Thymus (tissue), 11 donors: Measurements from ENCODE around the gene ANKUB1. TPM values are rescaled to one million over a fixed set of nuclear protein-coding genes. Genes with fewer than 3 reads are reported as not detected.

Source experiments
- DNase-seq, 9 donors: peaks; one replicate each; pipeline ENCODE4 v3.0.0-alpha.2; 2013; ENCODE audit warnings: low spot score in 9 of 9, low read depth in 6 of 9, missing footprints in 1 of 9
- H3K27ac ChIP-seq, 2 donors: one replicate each; pipeline ENCODE4 v1.5.1; 2013; ENCODE audit warnings: control low read depth in 1 of 2, low read depth in 1 of 2, low read length in 1 of 2, mild to moderate bottlenecking in 1 of 2, moderate library complexity in 1 of 2
- H3K27me3 ChIP-seq, 2 donors: one replicate each; pipeline ENCODE4 v1.5.1; 2013; ENCODE audit warnings: low read length in 1 of 2; ENCODE audit not compliant: control insufficient read depth in 2 of 2, insufficient read depth in 1 of 2
- H3K36me3 ChIP-seq, 2 donors: one replicate each; pipeline ENCODE4 v1.5.1; 2013; ENCODE audit warnings: low read length in 1 of 2, mild to moderate bottlenecking in 1 of 2, moderate library complexity in 1 of 2; ENCODE audit not compliant: control insufficient read depth in 2 of 2, insufficient read depth in 2 of 2
- H3K4me1 ChIP-seq, 2 donors: one replicate each; pipeline ENCODE4 v1.5.1; 2013; ENCODE audit warnings: low read length in 2 of 2; ENCODE audit not compliant: control insufficient read depth in 2 of 2, insufficient read depth in 2 of 2
- H3K4me3 ChIP-seq, 2 donors: one replicate each; pipeline ENCODE4 v1.5.1; 2013; ENCODE audit warnings: low read length in 2 of 2, control low read depth in 1 of 2, mild to moderate bottlenecking in 1 of 2
- H3K9me3 ChIP-seq, 2 donors: one replicate each; pipeline ENCODE4 v1.5.1; 2013; ENCODE audit warnings: low read length in 1 of 2, mild to moderate bottlenecking in 1 of 2; ENCODE audit not compliant: control insufficient read depth in 2 of 2, insufficient read depth in 1 of 2
- WGBS: extraction: QIAGEN DNeasy Blood & Tissue Kit; methylation state at CpG from one replicate; pipeline ENCODE4 v1.1.7; 2013; 5-methylcytosine and 5-hydroxymethylcytosine counted together
- polyA plus RNA-seq: library from polyadenylated mRNA; stranded (reverse); fragments of 200-250 nt; gene quantifications from one replicate; pipeline ENCODE4 v1.2.3, GENCODE V29; 2013
- total RNA-seq: library from RNA; stranded (reverse); fragments of 120-200 nt; gene quantifications from one replicate; pipeline ENCODE4 v1.2.4, GENCODE V29; 2013
- donor health status: healthy.

Gene ANKUB1
- total and polyA plus RNA-seq, 2 donors = not detected

DNA sequence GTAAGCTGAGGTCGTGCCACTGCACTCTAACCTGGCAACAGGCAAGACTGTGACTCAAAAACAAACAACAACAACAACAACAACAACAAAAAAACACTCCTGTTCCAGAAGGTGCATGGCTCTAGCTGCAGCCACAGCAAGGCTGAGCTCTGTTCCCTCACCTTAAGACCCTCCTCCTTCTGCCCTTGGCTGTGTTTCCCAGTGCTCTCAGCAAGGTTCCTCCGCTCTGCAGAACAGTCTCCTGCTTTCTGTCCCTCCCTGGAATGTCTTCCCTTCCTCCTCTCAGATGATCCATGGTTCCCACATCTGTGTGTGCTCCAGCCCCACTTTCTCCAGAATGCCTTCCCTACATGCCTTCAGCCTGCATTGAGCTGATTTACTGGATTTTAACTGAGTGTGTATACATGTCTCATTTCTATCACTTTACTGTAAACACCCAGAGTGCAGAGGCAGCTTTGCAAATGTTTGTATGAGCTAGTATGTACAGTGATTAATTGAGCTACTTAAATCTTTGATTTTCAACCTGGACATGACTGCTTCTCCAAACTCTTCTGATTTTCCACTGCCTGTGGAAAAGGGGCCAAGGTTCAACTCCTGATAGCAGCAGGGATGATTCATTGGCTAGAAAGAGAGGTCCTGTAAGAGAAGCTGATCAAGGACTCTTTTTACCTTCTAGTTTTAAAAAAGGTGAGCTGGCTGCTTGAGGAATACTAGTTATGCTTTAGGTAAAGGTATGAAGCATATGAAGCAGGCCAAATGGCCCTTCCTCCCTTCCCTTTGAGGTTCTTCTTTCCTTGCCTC lies 14.7 kb downstream of the ANKUB1 start:
- no peak overlapping the region for H3K4me3 ChIP-seq
- H3K36me3 ChIP-seq = no peaks in the 10 kb centered on the region
- no peaks in the 10 kb centered on the region for H3K9me3 ChIP-seq
- H3K27ac ChIP-seq = no peak overlapping the region
- 71% methylated on average over 2 of the region's 2 CpGs for WGBS
- H3K27me3 ChIP-seq = no peaks in the 10 kb centered on the region
- H3K4me1 ChIP-seq = no peaks in the 10 kb centered on the region
- DNase-seq = no peak

DNA sequence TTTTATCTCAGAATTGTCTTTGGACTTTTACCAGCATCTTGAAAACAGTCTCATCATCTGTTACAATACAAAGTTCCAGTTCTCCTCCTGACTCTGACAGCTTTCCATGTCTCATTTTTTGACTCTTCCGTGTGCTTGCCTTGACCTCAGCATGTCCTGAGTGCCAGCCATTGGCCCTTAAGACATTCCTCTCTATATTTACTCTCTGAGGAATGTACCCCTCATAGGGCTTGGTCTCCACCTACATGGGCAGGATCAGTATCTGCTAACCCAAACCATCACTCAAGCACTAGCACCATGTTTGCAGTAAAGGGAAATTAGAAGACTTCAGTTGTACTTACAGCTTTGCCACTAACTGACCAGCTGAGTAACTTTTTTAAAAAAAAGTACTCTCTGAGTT lies 16.2 kb downstream of the ANKUB1 start:
- no peak overlapping the region for H3K27ac ChIP-seq
- no peaks in the 10 kb centered on the region for H3K27me3 ChIP-seq
- WGBS = 92% methylated on average over 1 of the region's 1 CpG
- DNase-seq = no peak
- no peaks in the 10 kb centered on the region for H3K9me3 ChIP-seq
- H3K36me3 ChIP-seq = no peaks in the 10 kb centered on the region
- H3K4me3 ChIP-seq = no peak overlapping the region
- H3K4me1 ChIP-seq = no peaks in the 10 kb centered on the region

DNA sequence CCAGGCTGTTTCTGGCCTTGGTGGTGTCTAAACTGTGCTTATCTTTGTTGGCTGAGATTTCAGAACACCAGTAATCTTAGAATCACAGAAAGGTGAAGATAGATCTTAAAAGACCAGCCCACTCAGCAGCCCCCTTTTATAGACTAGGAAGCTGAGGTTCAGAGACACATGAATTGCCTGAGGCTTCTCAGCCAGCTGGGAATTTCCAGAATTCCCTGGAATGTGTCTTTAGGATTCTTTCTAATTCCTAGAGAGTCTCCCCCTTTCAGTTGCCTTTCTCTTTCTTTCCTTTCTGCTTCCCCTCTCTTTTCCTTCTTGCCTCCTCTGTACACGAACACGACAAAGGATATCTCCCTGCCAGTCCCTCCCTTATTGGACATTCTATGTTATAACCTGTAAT lies 19.5 kb downstream of the ANKUB1 start:
- Histone ChIP-seq H3K36me3 (no peaks in the 10 kb centered on the region), H3K27me3 (peaks cover 0 to 2% of the 10 kb centered on the region in 2 donors), H3K4me1 (no peaks in the 10 kb centered on the region), H3K27ac (no peak overlapping the region), H3K9me3 (no peaks in the 10 kb centered on the region), H3K4me3 (no peak overlapping the region)
- WGBS = 98% methylated on average over 2 of the region's 2 CpGs
- no peak for DNase-seq

DNA sequence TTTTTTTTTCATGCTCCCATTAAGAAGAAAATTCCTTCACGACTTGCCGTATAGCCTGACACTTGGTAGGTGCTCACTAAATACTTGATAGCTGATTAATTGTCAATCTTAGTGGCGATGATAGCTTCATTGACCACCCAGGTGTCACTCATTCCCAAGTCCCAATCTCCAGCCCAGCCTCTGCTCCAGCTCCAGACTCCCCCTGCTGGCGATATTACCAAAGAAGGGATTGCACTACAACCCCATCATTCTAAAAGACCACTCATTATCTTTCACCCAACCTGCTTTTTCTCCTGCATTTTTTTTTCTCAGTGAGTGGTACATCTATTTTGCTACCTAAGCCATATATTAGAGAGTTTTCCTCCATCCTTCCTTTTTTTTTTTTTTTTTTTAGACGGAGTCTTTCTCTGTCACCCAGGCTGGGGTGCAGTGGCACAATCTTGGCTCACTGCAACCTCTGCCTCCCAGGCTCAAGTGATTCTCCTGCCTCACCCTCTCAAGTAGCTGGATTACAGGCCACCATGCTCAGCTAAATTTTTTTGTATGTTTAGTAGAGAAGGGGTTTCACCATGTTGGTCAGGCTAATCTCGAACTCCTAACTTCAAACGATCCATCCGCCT lies 20.6 kb downstream of the ANKUB1 start:
- Histone ChIP-seq H3K9me3 (no peaks in the 10 kb centered on the region), H3K4me1 (no peaks in the 10 kb centered on the region), H3K4me3 (no peak overlapping the region), H3K27me3 (peaks cover 0 to 2% of the 10 kb centered on the region in 2 donors), H3K36me3 (no peaks in the 10 kb centered on the region), H3K27ac (no peak overlapping the region)
- WGBS = 74% methylated on average over 8 of the region's 8 CpGs
- peak in 4 of 9 donors; percentile 8 to 39 (median 23) for DNase-seq

DNA sequence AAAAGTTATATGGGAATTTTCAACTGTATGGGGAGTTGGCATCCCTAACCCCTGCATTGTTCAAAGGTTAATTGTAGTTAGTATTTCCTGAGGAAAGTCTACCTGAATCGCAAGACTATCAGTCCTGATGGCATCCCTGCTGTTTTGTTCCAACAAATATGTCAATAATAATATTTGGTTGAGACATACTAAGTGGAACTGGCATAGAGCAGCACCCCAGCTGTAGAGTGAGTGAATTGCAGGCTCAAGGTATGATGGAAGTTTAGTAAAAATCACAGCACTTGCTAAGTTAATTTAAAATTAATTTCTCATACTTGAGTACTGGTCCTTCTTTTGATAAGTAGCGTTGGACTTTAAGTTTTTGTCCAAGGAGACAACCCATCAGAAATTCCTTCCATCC lies 22.1 kb downstream of the ANKUB1 start:
- H3K4me1 ChIP-seq = no peaks in the 10 kb centered on the region
- no peak overlapping the region for H3K4me3 ChIP-seq
- WGBS = 95% methylated on average over 2 of the region's 2 CpGs
- H3K27me3 ChIP-seq = peaks cover 0 to 2% of the 10 kb centered on the region in 2 donors
- no peaks in the 10 kb centered on the region for H3K36me3 ChIP-seq
- no peaks in the 10 kb centered on the region for H3K9me3 ChIP-seq
- DNase-seq = no peak
- H3K27ac ChIP-seq = no peak overlapping the region

DNA sequence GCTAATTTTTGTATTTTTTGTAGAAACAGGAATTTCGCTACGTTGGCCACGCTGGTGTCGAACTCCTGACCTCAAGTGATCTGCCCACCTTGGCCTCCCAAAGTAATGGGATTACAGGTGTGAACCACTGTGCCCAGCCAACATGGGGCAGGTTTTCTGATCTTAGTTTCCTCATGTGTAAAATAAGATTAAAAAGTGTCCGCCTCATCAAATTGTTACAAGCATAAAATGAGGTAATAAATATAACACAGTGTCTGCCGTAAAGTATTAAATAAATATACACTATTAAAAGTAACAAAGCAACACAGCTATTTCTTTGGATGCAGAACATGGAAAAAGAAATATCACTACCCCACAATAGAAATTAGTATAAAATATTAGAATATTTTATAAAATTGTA lies 23.6 kb downstream of the ANKUB1 start:
- WGBS = 98% methylated on average over 6 of the region's 6 CpGs
- Histone ChIP-seq H3K27ac (no peak overlapping the region), H3K27me3 (peaks cover 0 to 7% of the 10 kb centered on the region in 2 donors), H3K4me1 (no peaks in the 10 kb centered on the region), H3K36me3 (no peaks in the 10 kb centered on the region), H3K9me3 (no peaks in the 10 kb centered on the region), H3K4me3 (no peak overlapping the region)
- DNase-seq = no peak

DNA sequence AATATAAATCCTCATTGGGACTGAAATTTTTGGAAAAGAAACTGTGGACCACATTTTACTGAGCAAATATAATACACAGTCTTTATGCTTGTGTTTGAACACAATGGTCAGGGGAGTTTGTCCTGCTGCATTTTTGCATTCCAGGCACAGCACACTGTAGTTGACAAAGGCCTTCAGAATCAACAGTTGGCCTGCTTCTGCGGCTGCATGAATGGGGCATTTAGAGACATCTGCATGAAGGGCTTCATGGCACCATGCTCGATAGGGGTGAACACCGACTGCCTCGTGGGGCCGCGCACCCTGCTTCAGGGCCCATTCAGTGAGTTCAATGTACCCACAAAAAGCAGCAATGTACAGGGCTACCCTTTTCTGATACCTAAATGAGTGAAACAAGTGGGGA lies 24.6 kb downstream of the ANKUB1 start:
- no peak for DNase-seq

DNA sequence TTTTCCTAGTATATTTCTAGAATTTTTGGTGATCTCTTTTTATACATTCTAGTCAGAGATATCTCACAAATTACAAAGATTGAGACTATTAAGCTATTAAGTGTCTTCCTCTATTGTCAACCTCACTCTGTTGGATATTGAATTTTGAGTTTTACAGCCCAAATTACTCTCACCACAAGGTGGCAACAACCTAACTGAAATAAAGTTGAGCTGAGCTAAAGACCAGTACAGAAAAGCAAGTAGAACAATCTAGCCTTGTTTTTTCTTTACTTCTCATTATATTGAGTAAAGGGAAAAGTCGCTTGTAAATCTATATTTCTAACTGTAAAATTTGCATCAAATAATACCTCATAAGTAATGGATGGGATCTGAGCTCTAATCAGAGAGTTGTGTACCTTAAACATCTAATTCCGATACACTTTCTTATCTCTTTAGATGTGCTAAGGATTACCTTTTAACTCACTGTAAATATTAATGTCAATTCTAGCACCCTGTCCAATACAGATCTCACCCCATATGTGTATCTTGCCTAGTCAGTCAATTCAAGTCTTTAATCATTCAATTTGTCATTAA lies 26.5 kb downstream of the ANKUB1 start:
- H3K4me1 ChIP-seq = no peaks in the 10 kb centered on the region
- no peak overlapping the region for H3K4me3 ChIP-seq
- no peaks in the 10 kb centered on the region for H3K9me3 ChIP-seq
- H3K27me3 ChIP-seq = peaks cover 0 to 7% of the 10 kb centered on the region in 2 donors
- WGBS = 74% methylated on average over 2 of the region's 2 CpGs
- DNase-seq = no peak
- H3K36me3 ChIP-seq = no peaks in the 10 kb centered on the region
- no peak overlapping the region for H3K27ac ChIP-seq

More for the DNA sequence above, 24.6 kb downstream of the ANKUB1 start:
- Histone ChIP-seq H3K36me3 (no peaks in the 10 kb centered on the region), H3K4me3 (no peak overlapping the region), H3K27me3 (peaks cover 0 to 7% of the 10 kb centered on the region in 2 donors), H3K27ac (no peak overlapping the region), H3K9me3 (no peaks in the 10 kb centered on the region), H3K4me1 (no peaks in the 10 kb centered on the region)
- WGBS = 99% methylated on average over 6 of the region's 6 CpGs

DNA sequence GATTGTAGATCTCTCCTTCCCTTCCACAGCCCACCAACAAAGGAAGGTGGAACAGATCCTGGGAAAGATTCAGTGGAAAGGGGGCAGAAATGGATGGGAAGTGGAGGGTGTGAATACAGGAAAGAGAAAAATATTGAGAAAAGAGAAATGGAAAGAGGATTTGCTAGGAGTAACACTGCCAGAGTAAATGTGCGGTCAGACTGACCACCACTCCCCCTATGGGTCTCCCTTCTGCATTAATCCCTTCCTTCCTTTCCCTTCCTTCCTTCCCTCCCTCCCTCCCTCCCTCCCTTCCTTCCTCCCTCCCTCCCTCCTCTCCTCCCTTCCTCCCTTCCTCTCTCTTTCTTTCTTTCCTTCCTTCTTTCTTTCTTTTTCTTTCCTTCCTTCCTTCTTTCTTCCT lies 28.1 kb downstream of the ANKUB1 start:
- H3K27me3 ChIP-seq = peaks cover 0 to 5% of the 10 kb centered on the region in 2 donors

More for the DNA sequence above, 28.1 kb downstream of the ANKUB1 start:
- WGBS = 91% methylated on average over 1 of the region's 1 CpG
- no peaks in the 10 kb centered on the region for H3K4me1 ChIP-seq
- H3K27ac ChIP-seq = no peak overlapping the region
- H3K4me3 ChIP-seq = no peak overlapping the region
- DNase-seq = no peak
- H3K9me3 ChIP-seq = no peaks in the 10 kb centered on the region
- H3K36me3 ChIP-seq = no peaks in the 10 kb centered on the region
